Cardiac fibroblast (primary cell): ENCODE measurements around the gene TSPAN9.

Experiments
- DNase-seq, 2 donors: peaks; one replicate each; pipeline versions ENCODE4 v3.0.0 to v3.0.0-alpha.2; 2010; ENCODE audit warnings: low read depth in 2 of 2
- H3K4me3 ChIP-seq, 2 donors: replicated peaks in 1 of 2; 1 replicate in 1 of 2; 2 replicates in 1 of 2; pipeline ENCODE4 v1.5.1; 2011; ENCODE audit warnings: low read depth in 2 of 2, low read length in 2 of 2, mild to moderate bottlenecking in 2 of 2, moderate library complexity in 1 of 2
- TF ChIP-seq, protein P1 (sequence below): IDR thresholded peaks from one replicate; pipeline ENCODE4 v1.5.1; 2011; ENCODE audit warnings: low read depth, mild to moderate bottlenecking, low read length, inconsistent platforms

Gene TSPAN9

DNA sequence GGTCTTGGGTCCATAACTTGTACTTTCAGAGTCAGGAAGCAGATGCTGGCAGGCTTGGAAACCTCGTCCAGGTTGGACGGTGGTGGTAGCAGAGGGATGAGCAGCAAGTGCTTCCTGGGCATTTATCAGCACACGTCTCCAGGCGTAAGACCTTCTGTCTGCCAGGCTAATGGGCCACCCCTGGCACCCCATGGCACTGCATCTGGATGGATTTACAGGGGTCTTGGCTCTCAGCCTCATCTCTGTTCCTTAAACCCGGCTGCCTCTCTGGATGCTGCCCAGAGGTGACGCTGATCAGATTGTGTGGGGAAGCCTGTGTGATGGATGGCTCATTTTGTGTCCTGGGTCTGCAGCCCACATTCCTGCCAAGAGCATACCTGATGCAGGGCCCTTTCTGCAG, 145.1 kb downstream of the TSPAN9 start:
- no peak overlapping the region for H3K4me3 ChIP-seq
- TF ChIP-seq, protein P1, sequence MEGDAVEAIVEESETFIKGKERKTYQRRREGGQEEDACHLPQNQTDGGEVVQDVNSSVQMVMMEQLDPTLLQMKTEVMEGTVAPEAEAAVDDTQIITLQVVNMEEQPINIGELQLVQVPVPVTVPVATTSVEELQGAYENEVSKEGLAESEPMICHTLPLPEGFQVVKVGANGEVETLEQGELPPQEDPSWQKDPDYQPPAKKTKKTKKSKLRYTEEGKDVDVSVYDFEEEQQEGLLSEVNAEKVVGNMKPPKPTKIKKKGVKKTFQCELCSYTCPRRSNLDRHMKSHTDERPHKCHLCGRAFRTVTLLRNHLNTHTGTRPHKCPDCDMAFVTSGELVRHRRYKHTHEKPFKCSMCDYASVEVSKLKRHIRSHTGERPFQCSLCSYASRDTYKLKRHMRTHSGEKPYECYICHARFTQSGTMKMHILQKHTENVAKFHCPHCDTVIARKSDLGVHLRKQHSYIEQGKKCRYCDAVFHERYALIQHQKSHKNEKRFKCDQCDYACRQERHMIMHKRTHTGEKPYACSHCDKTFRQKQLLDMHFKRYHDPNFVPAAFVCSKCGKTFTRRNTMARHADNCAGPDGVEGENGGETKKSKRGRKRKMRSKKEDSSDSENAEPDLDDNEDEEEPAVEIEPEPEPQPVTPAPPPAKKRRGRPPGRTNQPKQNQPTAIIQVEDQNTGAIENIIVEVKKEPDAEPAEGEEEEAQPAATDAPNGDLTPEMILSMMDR: no peak
- DNase-seq: no peak

DNA sequence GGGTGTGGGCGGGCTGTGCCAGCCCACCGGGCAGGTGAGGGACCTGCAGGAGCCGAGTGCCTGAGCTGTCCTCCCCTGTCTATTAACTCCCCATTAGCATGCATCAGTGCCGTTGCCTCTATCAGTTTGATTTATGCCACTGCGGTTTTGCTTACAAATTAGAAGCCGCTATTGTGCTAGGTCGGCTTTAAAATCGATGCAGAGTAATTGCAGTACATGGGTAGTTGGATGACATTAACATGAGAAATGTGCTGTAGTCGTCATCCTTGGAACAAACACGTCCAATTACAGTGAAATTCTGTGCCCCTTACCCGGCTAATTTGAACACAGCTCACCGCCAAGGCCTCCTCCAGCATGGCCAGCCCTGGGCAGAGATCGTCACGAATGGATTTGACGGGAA, 145.8 kb downstream of the TSPAN9 start:
- no peak overlapping the region for H3K4me3 ChIP-seq
- DNase-seq: no peak
- TF ChIP-seq, protein P1: no peak

GRCh38 chr12:3223601-3224529, 146.7 kb downstream of the TSPAN9 start:
- TF ChIP-seq, protein P1: no peak
- no peak for DNase-seq

GRCh38 chr12:3224530-3224903, 147.3 kb downstream of the TSPAN9 start:
- H3K4me3 ChIP-seq: no peak overlapping the region
- TF ChIP-seq, protein P1: no peak
- no peak for DNase-seq

More at GRCh38 chr12:3223601-3224529, 146.7 kb downstream of the TSPAN9 start:
- H3K4me3 ChIP-seq: no peak overlapping the region

DNA sequence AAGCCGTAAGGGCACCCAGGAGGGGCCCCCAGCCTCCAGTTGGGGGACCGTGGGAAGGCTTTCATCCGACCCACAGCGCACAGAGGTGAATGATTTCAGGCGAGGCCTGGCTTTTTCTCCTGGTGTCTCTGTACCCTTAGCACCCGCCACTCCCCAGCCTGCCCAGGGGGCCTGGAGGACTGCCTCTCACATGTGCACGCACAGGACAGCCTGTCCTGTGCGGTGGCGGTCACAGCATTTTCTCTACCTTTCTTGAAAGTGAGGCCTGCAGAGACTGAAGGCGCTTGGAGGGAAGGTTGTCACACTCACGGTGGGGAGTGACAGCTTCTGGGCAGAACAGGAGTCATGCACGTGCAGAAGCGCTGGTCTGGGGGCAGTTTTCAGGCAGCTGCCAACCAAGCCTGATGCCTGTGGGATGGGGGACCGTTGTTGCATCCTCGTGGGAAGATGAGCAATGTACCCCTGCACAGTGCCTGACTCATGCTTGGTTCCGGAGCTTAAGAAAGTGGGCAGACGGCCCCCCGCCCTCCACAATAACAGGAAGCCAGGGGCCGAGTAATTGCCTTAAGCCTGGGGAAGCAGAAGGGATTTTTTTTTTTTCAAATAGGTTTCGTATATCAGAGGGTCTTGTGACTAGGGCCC, 148.1 kb downstream of the TSPAN9 start:
- H3K4me3 ChIP-seq: no peak overlapping the region
- peak; percentile 58 to 89 for DNase-seq
- TF ChIP-seq, protein P1: no peak

DNA sequence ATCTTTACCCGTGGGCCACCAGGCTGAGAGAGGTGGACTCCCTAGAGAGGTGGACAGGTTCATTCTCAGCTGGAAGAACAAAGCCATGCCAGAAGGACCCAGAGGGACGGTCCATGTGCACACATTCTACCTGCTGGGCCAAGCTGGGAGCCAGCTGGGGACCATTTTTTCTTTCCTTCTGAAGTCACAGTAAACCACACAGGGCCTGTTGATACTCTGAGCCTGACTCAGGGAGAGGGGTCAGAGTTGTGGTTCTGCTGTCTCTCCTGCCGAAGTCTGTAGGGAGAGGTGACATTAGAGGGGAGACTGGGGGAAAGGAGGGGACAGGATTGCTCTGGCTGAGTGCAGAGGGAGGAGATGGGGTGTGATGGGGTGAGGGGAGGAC, 148.6 kb downstream of the TSPAN9 start:
- TF ChIP-seq, protein P1: no peak
- peak in 1 of 2 donors; percentile 37 for DNase-seq
- no peak overlapping the region for H3K4me3 ChIP-seq
